Mesenchymal stem cell (in vitro differentiated cells and primary cell): ENCODE measurements around the gene DUOXA2.

Source experiments
- DNase-seq: peaks from one replicate; pipeline ENCODE4 v3.0.0-alpha.2; 2013
- H2AFZ ChIP-seq: one replicate; pipeline ENCODE4 v1.6.1; 2013; ENCODE audit warnings: low read depth, mild to moderate bottlenecking, control low read depth, inconsistent platforms, low read length, moderate library complexity
- H2AK5ac ChIP-seq: 2 replicates; pipeline ENCODE4 v1.6.1; 2013; ENCODE audit warnings: low read length, moderate library complexity, mild to moderate bottlenecking, inconsistent platforms; ENCODE audit not compliant: severe bottlenecking
- H2BK120ac ChIP-seq: one replicate; pipeline ENCODE4 v1.6.1; 2013; ENCODE audit warnings: low read depth, mild to moderate bottlenecking, inconsistent platforms, low read length, moderate library complexity
- H2BK12ac ChIP-seq, 2 experiments: one replicate each; pipeline ENCODE4 v1.6.1; 2013; ENCODE audit warnings: inconsistent platforms in 2 of 2, low read length in 2 of 2, mild to moderate bottlenecking in 2 of 2, moderate library complexity in 2 of 2, control low read depth in 1 of 2
- H2BK15ac ChIP-seq: one replicate; pipeline ENCODE4 v1.6.1; 2013; ENCODE audit warnings: mild to moderate bottlenecking, low read depth, inconsistent platforms; ENCODE audit not compliant: poor library complexity, severe bottlenecking
- H2BK5ac ChIP-seq: 2 replicates; pipeline ENCODE4 v1.6.1; 2013; ENCODE audit warnings: low read depth, mild to moderate bottlenecking, low read length, control low read depth, inconsistent platforms; ENCODE audit not compliant: poor library complexity, severe bottlenecking
- H3K14ac ChIP-seq, 2 experiments: one replicate each; pipeline ENCODE4 v1.6.1; 2013; ENCODE audit warnings: inconsistent platforms in 2 of 2, low read length in 2 of 2, control low read depth in 1 of 2, mild to moderate bottlenecking in 1 of 2, moderate library complexity in 1 of 2
- H3K18ac ChIP-seq, 2 experiments: one replicate each; pipeline ENCODE4 v1.6.1; 2013; ENCODE audit warnings: inconsistent platforms in 2 of 2, low read length in 2 of 2, control low read depth in 1 of 2, low read depth in 1 of 2, mild to moderate bottlenecking in 1 of 2
- H3K23ac ChIP-seq, 2 experiments: one replicate each; pipeline ENCODE4 v1.6.1; 2013; ENCODE audit warnings: inconsistent platforms in 2 of 2, low read length in 2 of 2, mild to moderate bottlenecking in 2 of 2, moderate library complexity in 2 of 2, control low read depth in 1 of 2
- H3K27ac ChIP-seq: 2 replicates; pipeline ENCODE4 v1.5.1; 2013; ENCODE audit warnings: mild to moderate bottlenecking, moderate library complexity, low read length, control low read depth, inconsistent platforms; ENCODE audit not compliant: poor library complexity, severe bottlenecking
- H3K27me3 ChIP-seq, 2 experiments: 2 replicates each; pipeline versions ENCODE4 v1.6.1 to v1.7.0; 2013; ENCODE audit warnings: low read length in 2 of 2, mild to moderate bottlenecking in 2 of 2, moderate library complexity in 2 of 2, control low read depth in 1 of 2, inconsistent platforms in 1 of 2; ENCODE audit not compliant: control insufficient read depth in 1 of 2, insufficient read depth in 1 of 2
- H3K36me3 ChIP-seq, 2 experiments: 2 replicates each; pipeline versions ENCODE4 v1.6.1 to v1.7.0; 2013; ENCODE audit warnings: low read length in 2 of 2, control low read depth in 1 of 2, inconsistent platforms in 1 of 2, low read depth in 1 of 2, mild to moderate bottlenecking in 1 of 2; ENCODE audit not compliant: insufficient read depth in 2 of 2, control insufficient read depth in 1 of 2
- H3K4ac ChIP-seq, 2 experiments: one replicate each; pipeline ENCODE4 v1.6.1; 2013; ENCODE audit warnings: inconsistent platforms in 2 of 2, low read length in 2 of 2, mild to moderate bottlenecking in 2 of 2, moderate library complexity in 2 of 2, control low read depth in 1 of 2, low read depth in 1 of 2
- H3K4me1 ChIP-seq: 2 replicates; pipeline ENCODE4 v1.6.1; 2013; ENCODE audit warnings: low read depth, low read length, control low read depth; ENCODE audit not compliant: control insufficient read depth, insufficient read depth
- H3K4me2 ChIP-seq: 2 replicates; pipeline ENCODE4 v1.6.1; 2013; ENCODE audit warnings: low read length, mild to moderate bottlenecking, inconsistent platforms; ENCODE audit not compliant: poor library complexity, severe bottlenecking
- H3K4me3 ChIP-seq, 2 experiments: 2 replicates each; pipeline versions ENCODE4 v1.5.1 to v1.7.0; 2013; ENCODE audit warnings: low read length in 2 of 2, mild to moderate bottlenecking in 2 of 2, control low read depth in 1 of 2, low read depth in 1 of 2; ENCODE audit not compliant: insufficient read depth in 1 of 2
- H3K79me1 ChIP-seq: replicated peaks from 2 replicates; pipeline ENCODE4 v1.6.1; 2013; ENCODE audit warnings: mild to moderate bottlenecking, control low read depth, low read length, inconsistent platforms; ENCODE audit not compliant: poor library complexity, severe bottlenecking
- H3K9ac ChIP-seq: 2 replicates; pipeline ENCODE4 v1.7.0; 2013; ENCODE audit warnings: mild to moderate bottlenecking, low read length, moderate library complexity
- H3K9me3 ChIP-seq: 2 replicates; pipeline ENCODE4 v1.7.0; 2013; ENCODE audit warnings: mild to moderate bottlenecking, low read length; ENCODE audit not compliant: control insufficient read depth
- H4K8ac ChIP-seq: one replicate; pipeline ENCODE4 v1.6.1; 2013; ENCODE audit warnings: inconsistent platforms, mild to moderate bottlenecking, low read length, moderate library complexity
- H4K91ac ChIP-seq: one replicate; pipeline ENCODE4 v1.6.1; 2013; ENCODE audit warnings: mild to moderate bottlenecking, low read length, inconsistent platforms
- WGBS: methylation state at CpG from one replicate; pipeline ENCODE4 v1.1.7; 2013; ENCODE audit warnings: mixed read lengths; 5-methylcytosine and 5-hydroxymethylcytosine counted together

The DUOXA2 gene

GRCh38 chr15:45114751-45115085, 592 bp downstream of the DUOXA2 start:
- Histone ChIP-seq H3K27ac (no peak overlapping the region), H2BK15ac (no peak overlapping the region), H2BK12ac (no peak overlapping the region), H3K23ac (no peak overlapping the region), H4K8ac (no peak overlapping the region), H3K4ac (no peak overlapping the region), H2AFZ (no peak overlapping the region), H3K4me3 (no peak overlapping the region), H2BK5ac (no peak overlapping the region), H3K18ac (no peak overlapping the region), H3K4me1 (peaks cover 28% of the 10 kb centered on the region), H2BK120ac (no peak overlapping the region), H3K9ac (no peak overlapping the region), H3K4me2 (no peak overlapping the region), H3K36me3 (no peaks in the 10 kb centered on the region), H4K91ac (no peak overlapping the region), H3K14ac (no peak overlapping the region), H3K79me1 (no peaks in the 10 kb centered on the region), H3K9me3 (no peaks in the 10 kb centered on the region), H2AK5ac (no peak overlapping the region), H3K27me3 (peaks cover 83 to 87% of the 10 kb centered on the region in 2 experiments)
- WGBS = 35% methylated on average over 2 of the region's 2 CpGs
- DNase-seq = no peak

- H3K4ac ChIP-seq = no peak overlapping the region
- no peak overlapping the region for H2AFZ ChIP-seq
- H3K23ac ChIP-seq = no peak overlapping the region
- H3K9ac ChIP-seq = no peak overlapping the region
- no peak overlapping the region for H4K91ac ChIP-seq
- H3K4me2 ChIP-seq = no peak overlapping the region
- 38% methylated on average over 7 of the region's 7 CpGs for WGBS
- H3K79me1 ChIP-seq = no peaks in the 10 kb centered on the region
- DNase-seq = no peak
- H3K27me3 ChIP-seq = peaks cover 76 to 81% of the 10 kb centered on the region in 2 experiments
- no peak overlapping the region for H2AK5ac ChIP-seq
- H3K18ac ChIP-seq = no peak overlapping the region
- H2BK120ac ChIP-seq = no peak overlapping the region
- no peak overlapping the region for H2BK15ac ChIP-seq
- H3K27ac ChIP-seq = no peak overlapping the region
- H3K4me1 ChIP-seq = peaks cover 28% of the 10 kb centered on the region
- no peaks in the 10 kb centered on the region for H3K9me3 ChIP-seq
- no peak overlapping the region for H2BK12ac ChIP-seq
- no peak overlapping the region for H2BK5ac ChIP-seq
- H4K8ac ChIP-seq = no peak overlapping the region
- no peak overlapping the region for H3K14ac ChIP-seq
- no peak overlapping the region for H3K4me3 ChIP-seq
- no peaks in the 10 kb centered on the region for H3K36me3 ChIP-seq
Measured at GRCh38 chr15:45115312-45115820, 1.2 kb downstream of the DUOXA2 start.

GRCh38 chr15:45116006-45116481, 1.9 kb downstream of the DUOXA2 start:
- H3K79me1 ChIP-seq = no peaks in the 10 kb centered on the region
- no peak overlapping the region for H3K14ac ChIP-seq
- peaks cover 72 to 78% of the 10 kb centered on the region in 2 experiments for H3K27me3 ChIP-seq
- no peak overlapping the region for H4K91ac ChIP-seq
- no peak overlapping the region for H3K27ac ChIP-seq
- WGBS = 19% methylated on average over 13 of the region's 19 CpGs
- H3K4me2 ChIP-seq = no peak overlapping the region
- H3K4me1 ChIP-seq = peaks cover 28% of the 10 kb centered on the region
- no peak overlapping the region for H4K8ac ChIP-seq
- no peak overlapping the region for H2BK12ac ChIP-seq
- H3K23ac ChIP-seq = no peak overlapping the region
- H3K4me3 ChIP-seq = no peak overlapping the region
- H3K9me3 ChIP-seq = no peaks in the 10 kb centered on the region
- H2AFZ ChIP-seq = no peak overlapping the region
- no peak overlapping the region for H2BK5ac ChIP-seq
- no peak overlapping the region for H3K18ac ChIP-seq
- H3K9ac ChIP-seq = no peak overlapping the region
- H2BK120ac ChIP-seq = no peak overlapping the region
- DNase-seq = no peak
- H2AK5ac ChIP-seq = no peak overlapping the region
- H2BK15ac ChIP-seq = no peak overlapping the region
- H3K4ac ChIP-seq = no peak overlapping the region
- no peaks in the 10 kb centered on the region for H3K36me3 ChIP-seq

- no peak overlapping the region for H3K14ac ChIP-seq
- H3K27ac ChIP-seq = no peak overlapping the region
- no peak overlapping the region for H3K4me3 ChIP-seq
- DNase-seq = peak; percentile 18
- no peaks in the 10 kb centered on the region for H3K36me3 ChIP-seq
- H4K91ac ChIP-seq = no peak overlapping the region
- no peak overlapping the region for H3K18ac ChIP-seq
- H3K23ac ChIP-seq = no peak overlapping the region
- H2BK15ac ChIP-seq = no peak overlapping the region
- H3K4me1 ChIP-seq = peaks cover 28% of the 10 kb centered on the region
- no peak overlapping the region for H3K4ac ChIP-seq
- no peak overlapping the region for H2BK5ac ChIP-seq
- H2BK120ac ChIP-seq = no peak overlapping the region
- H2BK12ac ChIP-seq = no peak overlapping the region
- WGBS = 10% methylated on average over 62 of the region's 65 CpGs
- no peak overlapping the region for H4K8ac ChIP-seq
- H3K79me1 ChIP-seq = no peaks in the 10 kb centered on the region
- H2AK5ac ChIP-seq = no peak overlapping the region
- no peak overlapping the region for H3K9ac ChIP-seq
- no peaks in the 10 kb centered on the region for H3K9me3 ChIP-seq
- no peak overlapping the region for H2AFZ ChIP-seq
- H3K4me2 ChIP-seq = no peak overlapping the region
- H3K27me3 ChIP-seq = peaks cover 71 to 76% of the 10 kb centered on the region in 2 experiments
Measured at GRCh38 chr15:45116482-45117307, 2.6 kb downstream of the DUOXA2 start.
